Measurements from ENCODE around the gene ALOX5AP. TPM values are rescaled to one million over a fixed set of nuclear protein-coding genes. Genes with fewer than 3 reads are reported as not detected.

The ALOX5AP gene
- total and polyA plus RNA-seq, 12 donors, result 2.8 to 122 (median 39.8) TPM

- Histone ChIP-seq H3K27me3 (no peaks in the 10 kb centered on the region), H3K9me3 (replicated peaks in 1 of 3) (no peaks in the 10 kb centered on the region), H3K36me3 (replicated peaks in 1 of 2) (no peaks in the 10 kb centered on the region), H3K4me1 (replicated peaks in 1 of 2) (peaks cover 18 to 33% of the 10 kb centered on the region in 2 donors), H3K27ac (peak overlapping the region in 1 of 5 donors; percentile 71), H3K4me3 (peak overlapping the region in 1 of 4 donors; percentile 52)
- WGBS, 4 donors, result 87 to 97% (median 91%) methylated on average over 5 of the region's 5 CpGs
- intact Hi-C loops (cut with DNase I), result loop anchor here (5.0 to 10.0 kb wide), 3 partner anchors 119 to 669 kb away; no protein-coding TSS in a partner anchor
- no peak for DNase-seq
- TF ChIP-seq POLR2A (IDR thresholded peaks at IDR 0.05), result no peak
- TF ChIP-seq CTCF (IDR thresholded peaks at IDR 0.05), result no peak
Measured at GRCh38 chr13:30803749-30804148, 68.4 kb downstream of the ALOX5AP start.

GRCh38 chr13:30804474-30804873 is 69.1 kb downstream of the ALOX5AP start:
- no peak overlapping the region for H3K27ac ChIP-seq

GRCh38 chr13:30805132-30805537 is 69.8 kb downstream of the ALOX5AP start:
- H3K4me1 ChIP-seq (replicated peaks in 1 of 2), result peaks cover 18 to 33% of the 10 kb centered on the region in 2 donors
- intact Hi-C loops (cut with DNase I), result loop anchor here (10.0 kb wide), 2 partner anchors 120 to 670 kb away; no protein-coding TSS in a partner anchor
- TF ChIP-seq CTCF (IDR thresholded peaks at IDR 0.05) (no peak), POLR2A (IDR thresholded peaks at IDR 0.05) (no peak)
- no peaks in the 10 kb centered on the region for H3K9me3 ChIP-seq (replicated peaks in 1 of 3)
- DNase-seq, result peak in 2 of 7 donors; percentile 25 to 30
- peak overlapping the region in 2 of 5 donors; percentile 1 to 21 for H3K27ac ChIP-seq
- H3K27me3 ChIP-seq, result no peaks in the 10 kb centered on the region
- 35 to 56% (median 45%) methylated on average over 4 of the region's 4 CpGs for WGBS, 4 donors
- H3K36me3 ChIP-seq (replicated peaks in 1 of 2), result no peaks in the 10 kb centered on the region
- H3K4me3 ChIP-seq, result no peak overlapping the region

More at GRCh38 chr13:30804474-30804873, 69.1 kb downstream of the ALOX5AP start:
- no peaks in the 10 kb centered on the region for H3K9me3 ChIP-seq (replicated peaks in 1 of 3)
- no peak overlapping the region for H3K4me3 ChIP-seq
- peak in 1 of 7 donors; percentile 23 for DNase-seq
- WGBS, 4 donors, result 93 to 97% (median 95%) methylated on average over 5 of the region's 5 CpGs
- no peaks in the 10 kb centered on the region for H3K27me3 ChIP-seq
- H3K4me1 ChIP-seq (replicated peaks in 1 of 2), result peaks cover 18 to 33% of the 10 kb centered on the region in 2 donors
- TF ChIP-seq POLR2A (IDR thresholded peaks at IDR 0.05), result no peak
- peak in 1 of 6 experiments; percentile 21 for TF ChIP-seq CTCF (IDR thresholded peaks at IDR 0.05)
- H3K36me3 ChIP-seq (replicated peaks in 1 of 2), result no peaks in the 10 kb centered on the region
- intact Hi-C loops (cut with DNase I), result loop anchor here (5.0 to 10.0 kb wide), 3 partner anchors 120 to 670 kb away; no protein-coding TSS in a partner anchor

- TF ChIP-seq CTCF (IDR thresholded peaks at IDR 0.05) (no peak), POLR2A (IDR thresholded peaks at IDR 0.05) (no peak)
- Histone ChIP-seq H3K9me3 (replicated peaks in 1 of 3) (no peaks in the 10 kb centered on the region), H3K27me3 (no peaks in the 10 kb centered on the region), H3K4me1 (replicated peaks in 1 of 2) (peaks cover 18 to 33% of the 10 kb centered on the region in 2 donors), H3K27ac (peak overlapping the region in 2 of 5 donors; percentile 1 to 21), H3K4me3 (no peak overlapping the region), H3K36me3 (replicated peaks in 1 of 2) (no peaks in the 10 kb centered on the region)
- intact Hi-C loops (cut with DNase I), result loop anchor here (10.0 kb wide), 2 partner anchors 121 to 671 kb away; no protein-coding TSS in a partner anchor
- 53 to 68% (median 59%) methylated on average over 7 of the region's 7 CpGs for WGBS, 4 donors
- peak in 6 of 7 donors; percentile 41 to 77 (median 66) for DNase-seq
Measured at GRCh38 chr13:30805603-30806011, 70.3 kb downstream of the ALOX5AP start.
